Ecto neural progenitor cell (in vitro differentiated cells): ENCODE results near the gene SLC25A13.

Source experiments
- DNase-seq: peaks from one replicate; pipeline ENCODE4 v3.0.0-alpha.2; 2018; ENCODE audit warnings: low spot score

SLC25A13 gene

DNA sequence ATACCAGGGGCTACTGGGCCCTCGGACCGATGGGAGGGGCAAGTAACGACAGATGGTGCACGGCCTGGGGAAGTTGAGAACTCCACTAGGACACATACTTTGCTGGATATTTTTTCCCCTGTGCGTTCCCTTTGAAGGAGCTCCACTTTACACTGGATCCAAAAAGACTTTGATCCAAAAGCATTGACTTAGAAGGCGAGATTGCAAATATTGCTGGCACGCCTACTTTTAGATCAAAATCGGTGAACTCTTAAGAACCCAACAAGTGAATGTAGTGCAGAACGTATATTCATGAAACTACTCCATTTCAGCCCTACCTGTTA lies 436 bp upstream of the SLC25A13 start:
- no peak for DNase-seq

DNA sequence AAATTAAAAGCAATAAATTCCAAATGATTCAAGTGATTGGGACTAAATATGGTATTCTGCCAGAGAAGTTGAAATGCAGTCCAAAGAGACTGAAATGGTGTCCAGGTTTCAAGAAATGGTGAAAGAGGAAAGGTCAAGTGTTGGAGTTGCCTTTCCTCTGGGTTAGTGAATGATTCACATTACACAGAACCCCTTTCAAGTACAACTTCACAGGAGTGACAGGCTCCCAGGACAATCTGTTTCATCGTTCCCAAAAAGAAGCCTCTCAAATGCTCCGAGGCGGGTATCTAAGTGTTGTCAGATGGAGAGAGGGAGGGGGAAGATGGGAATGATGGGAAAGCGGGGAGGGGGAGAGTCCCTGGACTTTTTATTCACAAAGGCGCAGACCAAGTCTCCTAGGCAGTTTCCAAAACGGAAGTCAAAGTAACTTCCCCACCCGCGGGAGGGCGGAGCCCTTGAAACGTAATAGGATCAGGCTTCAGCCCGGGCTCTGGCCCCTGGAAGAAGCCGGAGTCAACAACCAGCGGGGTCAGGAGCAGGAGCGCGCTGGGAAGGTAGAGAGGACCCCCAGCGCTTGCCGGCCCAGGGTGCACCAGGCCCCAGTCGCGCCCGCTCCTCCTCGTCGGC lies 754 bp downstream of the SLC25A13 start:
- DNase-seq: peak; percentile 90

DNA sequence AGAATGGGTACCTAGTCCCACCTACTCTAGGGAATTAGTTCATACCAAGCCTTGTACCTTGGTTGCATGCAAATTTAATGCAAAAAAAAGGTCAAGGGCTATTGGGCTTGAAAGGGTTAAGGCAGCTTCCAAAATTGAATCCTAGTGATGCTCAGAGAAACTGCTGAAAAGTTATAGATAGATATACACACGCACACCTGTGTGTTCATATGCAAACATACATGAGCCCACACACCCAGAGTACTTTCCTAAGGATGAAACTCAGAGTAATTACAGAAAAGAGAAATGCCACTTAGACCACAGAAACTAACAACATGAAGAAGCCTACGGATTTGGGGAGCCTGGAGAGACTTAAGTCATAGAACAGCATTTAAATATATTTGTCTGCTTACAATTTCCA lies 1.5 kb downstream of the SLC25A13 start:
- no peak for DNase-seq

DNA sequence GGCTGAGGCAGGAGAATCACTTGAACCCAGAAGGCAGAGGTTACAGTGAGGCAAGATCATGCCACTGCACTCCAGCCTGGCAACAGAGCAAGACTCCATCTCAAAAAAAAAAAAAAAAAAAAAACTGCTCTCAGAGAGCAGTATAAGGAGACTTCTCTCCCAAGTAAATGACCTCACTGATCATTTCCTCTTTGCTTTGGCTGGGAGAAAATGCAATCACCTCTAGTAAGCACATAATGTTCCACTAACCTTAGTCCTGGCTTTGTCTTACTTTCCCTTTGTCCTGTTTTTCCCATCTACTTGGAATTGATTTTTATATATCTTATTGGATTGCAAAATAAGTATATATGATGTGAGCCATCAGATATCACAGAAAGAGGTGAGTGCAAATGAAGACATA lies 2.5 kb downstream of the SLC25A13 start:
- DNase-seq: no peak

DNA sequence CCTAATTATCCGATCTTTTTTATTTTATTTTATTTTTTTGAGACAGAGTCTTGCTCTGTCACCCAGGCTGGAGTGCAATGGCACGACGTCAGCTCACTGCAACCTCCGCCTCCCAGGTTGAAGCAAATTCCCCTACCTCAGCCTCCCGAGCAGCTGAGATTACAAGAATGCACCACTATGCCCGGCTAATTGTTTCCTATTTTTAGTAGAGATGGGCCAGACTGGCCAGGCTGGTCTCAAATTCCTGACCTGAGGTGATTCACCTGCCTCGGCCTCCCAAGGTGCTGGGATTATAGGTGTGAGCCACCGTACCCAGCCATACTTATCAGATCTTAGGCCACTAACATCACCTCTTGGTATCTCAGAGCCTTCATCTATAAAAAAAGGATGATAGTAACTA lies 4.9 kb downstream of the SLC25A13 start:
- no peak for DNase-seq

DNA sequence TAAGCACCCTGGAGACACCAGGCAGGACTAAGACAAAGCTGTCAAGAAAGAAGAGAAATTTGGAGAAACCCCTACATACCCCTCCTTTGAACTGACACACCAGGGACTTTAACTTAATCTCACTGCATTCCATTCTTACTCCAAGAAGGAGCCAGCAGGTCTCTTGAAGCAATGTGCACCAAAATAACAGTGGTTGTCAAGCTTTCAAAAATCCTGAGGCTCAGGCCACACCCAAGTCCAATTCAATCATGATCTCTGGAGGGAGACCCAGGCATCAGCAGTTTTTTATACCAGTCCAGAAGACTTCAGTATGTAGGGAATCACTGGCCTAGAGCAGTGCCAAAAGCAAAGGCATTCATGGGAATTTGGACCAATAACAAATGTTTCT lies 6.8 kb downstream of the SLC25A13 start:
- no peak for DNase-seq

DNA sequence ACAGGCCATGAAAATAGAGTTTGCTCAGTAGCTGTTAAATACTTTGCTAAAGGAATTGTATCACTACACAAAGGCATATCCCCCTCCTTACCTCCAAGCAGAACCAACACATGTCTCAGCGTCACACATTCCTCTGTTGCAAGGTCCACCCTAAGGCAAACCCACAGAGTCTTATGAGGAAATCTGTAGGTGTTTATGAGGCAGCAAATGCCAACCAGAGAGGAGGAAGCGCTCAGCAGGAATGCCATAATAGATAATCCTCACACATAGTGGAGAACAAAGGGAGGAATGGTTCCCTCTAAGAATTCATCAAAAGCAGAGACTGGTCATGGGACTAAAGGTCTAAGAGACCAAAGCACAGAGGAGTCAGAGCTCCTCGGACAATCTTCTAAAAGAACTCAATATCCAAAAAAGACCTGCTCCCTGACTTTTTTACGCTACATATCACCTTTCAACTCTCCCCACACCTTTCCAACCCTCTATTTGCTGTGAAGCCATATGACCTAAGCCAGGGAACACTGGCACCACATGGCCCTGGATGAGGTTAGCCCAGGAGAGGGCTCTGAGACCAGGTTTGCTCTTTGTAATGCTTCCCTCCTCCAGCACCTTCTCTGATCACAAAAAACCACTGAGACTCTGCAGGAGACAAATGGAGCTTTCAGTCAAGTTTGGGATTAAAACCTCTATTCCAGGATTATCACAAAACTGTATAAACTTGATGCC lies 7.3 kb downstream of the SLC25A13 start:
- no peak for DNase-seq

DNA sequence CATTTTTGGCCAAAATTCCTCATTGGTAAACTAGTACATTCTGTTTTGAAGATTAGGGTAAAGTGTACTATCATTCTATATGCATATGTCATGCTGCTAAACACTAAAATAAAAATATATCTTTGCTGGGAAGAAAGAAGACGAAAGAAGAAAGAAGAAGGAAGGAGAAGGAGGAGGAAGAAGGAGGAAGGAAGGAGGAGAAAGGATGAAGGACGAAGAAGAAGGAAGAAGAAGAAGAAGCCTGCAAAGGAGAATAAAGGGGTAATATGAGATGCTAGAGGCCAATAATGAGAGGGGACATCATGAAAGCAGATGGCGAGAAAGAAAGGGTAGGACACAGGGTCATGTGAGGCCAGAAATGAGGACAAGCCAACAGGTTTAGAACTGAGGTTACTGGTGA lies 8.0 kb downstream of the SLC25A13 start:
- DNase-seq: no peak

DNA sequence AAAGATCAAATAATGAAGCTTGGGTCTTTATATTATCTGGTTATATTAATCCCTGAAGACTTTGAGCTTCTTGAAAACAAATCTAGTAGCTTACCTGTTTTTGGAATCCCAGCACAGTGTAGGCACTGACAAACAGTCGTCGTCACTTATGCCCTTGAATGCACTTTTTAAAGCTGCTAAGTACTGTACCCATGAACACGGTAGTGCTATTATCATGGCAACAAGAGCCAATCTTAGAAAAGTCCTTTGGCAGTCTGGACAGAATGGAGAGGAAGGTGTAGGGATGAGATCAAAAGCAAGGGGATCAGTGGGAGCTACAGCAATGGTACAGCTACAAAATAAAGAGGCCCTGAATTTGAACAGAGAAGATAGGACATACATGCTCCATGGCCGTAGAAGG lies 9.4 kb downstream of the SLC25A13 start:
- no peak for DNase-seq

DNA sequence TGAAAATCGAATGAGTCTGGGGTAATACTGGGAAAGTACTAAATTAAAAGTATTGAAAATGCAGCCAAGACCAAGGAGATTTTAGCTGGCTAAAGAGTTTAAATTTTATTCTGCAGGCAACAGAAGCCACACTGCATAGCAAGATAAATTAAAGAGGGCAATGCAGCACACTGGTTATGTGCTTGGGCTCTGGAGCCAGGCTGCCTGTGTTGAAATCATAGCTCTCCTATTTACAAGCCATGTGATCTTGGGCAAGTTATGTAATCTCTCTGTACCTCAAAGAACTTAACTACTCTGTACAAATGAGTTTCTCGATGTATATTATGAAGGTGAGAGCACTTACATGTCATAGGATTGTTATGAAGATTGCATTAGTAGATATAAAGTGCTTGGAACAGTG lies 9.9 kb downstream of the SLC25A13 start:
- DNase-seq: no peak

DNA sequence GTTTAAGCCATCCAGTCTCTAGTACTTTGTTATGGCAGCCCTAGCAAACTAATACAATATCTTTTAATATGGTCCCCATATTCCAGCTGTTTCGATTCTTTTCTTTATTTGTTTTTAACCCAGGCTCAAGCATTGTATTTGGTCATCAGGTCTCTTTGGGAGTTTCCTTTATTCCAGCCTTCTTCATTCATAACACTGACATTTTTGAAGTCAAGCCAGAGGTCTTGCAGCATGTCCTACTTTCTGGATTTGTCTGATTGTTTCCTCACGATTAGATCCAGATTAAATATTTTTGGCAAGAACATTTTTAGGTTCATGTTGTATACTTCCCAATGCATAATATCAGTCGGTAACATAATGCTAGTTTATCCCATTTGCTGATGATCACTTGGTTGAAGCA lies 11.8 kb downstream of the SLC25A13 start:
- no peak for DNase-seq

DNA sequence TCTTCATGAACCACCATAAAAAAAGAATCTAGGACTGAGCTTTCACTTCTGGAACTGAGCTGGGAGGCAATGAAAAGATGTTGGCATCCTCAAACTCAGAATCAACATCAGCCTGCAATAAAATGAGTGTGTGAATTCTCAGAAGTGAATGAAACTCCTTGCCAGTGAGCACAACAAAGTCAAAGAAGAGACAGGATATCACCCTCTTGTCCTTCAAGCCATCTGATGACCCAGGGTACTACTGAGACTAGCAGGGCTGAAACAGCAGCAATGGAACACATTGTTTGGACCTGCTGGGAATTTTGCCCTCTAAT lies 13.0 kb downstream of the SLC25A13 start:
- no peak for DNase-seq

DNA sequence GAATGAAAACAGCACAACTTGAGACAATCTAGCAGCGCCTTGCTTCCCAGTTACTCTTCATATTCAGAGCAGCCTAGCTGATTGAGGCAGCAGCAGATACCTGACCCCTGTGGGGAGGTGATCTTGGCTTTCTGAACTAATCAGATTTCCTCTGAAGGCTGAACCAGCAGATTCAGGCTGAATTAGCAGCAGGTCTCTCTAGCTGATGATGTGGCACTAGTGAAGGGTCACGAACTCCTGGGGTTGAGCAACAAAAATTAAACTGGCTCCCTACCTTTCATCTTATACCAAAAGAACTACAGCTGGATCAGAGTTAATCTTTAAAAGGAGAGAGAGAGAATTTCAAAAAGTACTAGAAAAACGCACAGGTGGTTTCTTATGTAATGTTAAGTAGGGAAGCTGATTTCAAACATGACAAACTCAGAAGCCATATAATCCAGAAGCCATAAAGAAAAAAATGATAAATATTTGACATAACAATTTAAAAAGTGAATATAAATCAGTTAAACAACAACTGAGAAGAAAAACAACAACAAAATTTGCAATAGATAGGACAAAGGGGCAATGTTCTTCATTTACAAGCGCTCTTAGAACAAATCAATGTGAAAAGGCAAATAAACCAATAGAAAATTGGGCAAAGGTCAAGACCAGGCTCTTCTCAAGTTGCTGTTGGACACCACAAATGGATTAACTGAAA lies 13.5 kb downstream of the SLC25A13 start:
- no peak for DNase-seq

DNA sequence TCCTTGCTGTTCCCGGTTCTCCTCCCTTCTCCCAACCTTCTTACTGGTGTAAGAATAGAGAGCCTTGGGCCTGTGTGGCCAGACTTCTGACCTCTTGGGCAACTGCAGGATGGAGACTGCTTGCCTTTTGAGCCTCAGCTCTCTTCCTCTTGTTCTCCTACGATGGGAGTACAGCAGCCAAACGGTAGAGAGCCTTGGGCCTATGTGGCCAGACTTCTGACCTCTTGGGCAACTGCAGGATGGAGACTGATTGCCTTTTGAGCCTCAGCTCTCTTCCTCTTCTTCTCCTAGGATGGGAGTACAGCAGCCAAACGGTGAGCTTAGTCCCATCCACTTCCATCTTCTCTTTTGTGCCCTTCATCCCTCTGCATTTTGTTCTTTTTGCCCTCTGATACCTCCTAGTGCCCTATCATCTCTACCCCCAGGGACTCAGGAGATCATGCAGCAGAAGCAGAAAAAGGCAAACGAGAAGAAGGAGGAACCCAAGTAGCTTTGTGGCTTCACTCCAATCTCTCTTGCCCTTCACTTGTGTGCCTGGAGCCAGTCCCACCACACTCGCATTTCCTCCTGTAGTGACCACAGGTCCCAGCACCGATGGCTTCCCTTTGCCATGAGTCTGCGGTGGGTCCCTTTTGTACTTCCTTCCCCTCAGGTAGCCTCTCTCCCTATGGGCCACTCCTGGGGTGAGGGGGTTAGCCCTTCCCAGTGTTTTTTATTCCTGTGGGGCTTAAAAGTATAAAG lies 15.3 kb downstream of the SLC25A13 start:
- no peak for DNase-seq

DNA sequence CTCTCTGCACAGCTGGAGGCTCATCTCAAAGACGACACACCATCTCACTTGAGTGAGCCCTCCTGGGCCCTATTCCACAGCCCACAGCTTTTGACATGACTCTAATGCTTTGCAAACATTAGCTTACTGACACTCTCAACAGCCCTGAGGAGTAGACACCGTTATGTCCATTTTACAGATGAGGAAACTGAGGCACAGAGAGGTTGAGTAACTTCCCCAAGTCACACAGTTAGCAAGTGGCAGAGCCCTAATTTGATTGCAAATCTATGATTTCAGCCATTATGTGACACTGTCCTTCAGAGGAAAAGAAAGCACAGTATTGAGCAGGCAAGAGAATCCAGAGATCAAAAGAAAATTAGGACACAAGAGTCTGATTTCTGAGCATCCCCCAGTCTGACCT lies 16.0 kb downstream of the SLC25A13 start:
- DNase-seq: no peak

DNA sequence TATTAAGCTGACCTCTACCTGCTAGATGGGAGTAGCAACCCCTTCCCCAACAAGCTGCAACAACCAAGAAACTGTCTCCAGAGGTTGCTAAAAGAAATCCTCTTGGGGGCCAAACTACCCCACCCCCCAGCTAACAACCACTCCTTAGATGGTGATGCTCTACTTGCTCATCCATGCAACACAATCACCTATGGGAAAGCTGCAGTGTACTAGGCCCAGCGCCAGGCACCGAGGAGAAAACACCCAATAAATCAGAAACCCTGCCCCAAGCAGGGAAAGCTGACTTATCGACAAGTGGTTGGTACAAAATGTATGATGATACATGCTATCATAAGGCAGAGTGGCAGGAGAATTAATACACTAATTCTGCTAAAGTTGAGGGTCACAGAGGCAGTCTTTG lies 17.3 kb downstream of the SLC25A13 start:
- DNase-seq: no peak

DNA sequence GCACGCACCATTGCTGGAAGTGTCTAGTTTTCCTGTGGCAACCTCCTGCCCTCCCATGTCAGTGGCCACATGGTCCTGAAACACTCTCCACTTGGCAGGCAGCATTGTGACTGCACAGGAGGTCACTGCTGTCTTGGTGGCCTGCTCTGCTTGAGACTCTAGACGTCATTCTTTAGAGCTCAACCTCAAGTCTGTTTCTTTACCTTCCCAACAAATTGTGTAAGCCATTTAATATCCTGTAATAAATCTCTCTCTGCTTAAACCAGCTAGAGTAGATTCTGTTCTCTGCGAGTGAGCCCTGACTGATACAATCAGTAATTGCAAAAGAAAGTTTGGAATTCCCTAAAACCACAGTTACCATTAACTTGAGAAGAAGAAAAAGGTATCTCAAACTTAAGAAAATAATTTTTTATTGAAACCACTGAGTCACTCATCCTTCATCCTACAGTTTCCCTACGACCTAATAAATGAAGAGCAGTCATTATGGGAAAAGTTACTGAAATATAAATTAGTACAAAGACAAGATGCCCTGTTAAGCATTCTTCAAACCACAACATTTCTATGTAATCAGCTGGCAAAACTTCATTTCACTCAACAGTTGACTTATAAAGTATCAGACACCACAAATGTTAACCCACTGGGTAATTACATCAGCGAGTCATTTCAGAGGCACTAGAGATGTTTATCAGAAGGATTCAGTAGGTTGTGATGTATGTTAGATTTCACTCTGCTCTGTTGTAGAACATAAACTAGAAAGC lies 18.0 kb downstream of the SLC25A13 start:
- DNase-seq: no peak

DNA sequence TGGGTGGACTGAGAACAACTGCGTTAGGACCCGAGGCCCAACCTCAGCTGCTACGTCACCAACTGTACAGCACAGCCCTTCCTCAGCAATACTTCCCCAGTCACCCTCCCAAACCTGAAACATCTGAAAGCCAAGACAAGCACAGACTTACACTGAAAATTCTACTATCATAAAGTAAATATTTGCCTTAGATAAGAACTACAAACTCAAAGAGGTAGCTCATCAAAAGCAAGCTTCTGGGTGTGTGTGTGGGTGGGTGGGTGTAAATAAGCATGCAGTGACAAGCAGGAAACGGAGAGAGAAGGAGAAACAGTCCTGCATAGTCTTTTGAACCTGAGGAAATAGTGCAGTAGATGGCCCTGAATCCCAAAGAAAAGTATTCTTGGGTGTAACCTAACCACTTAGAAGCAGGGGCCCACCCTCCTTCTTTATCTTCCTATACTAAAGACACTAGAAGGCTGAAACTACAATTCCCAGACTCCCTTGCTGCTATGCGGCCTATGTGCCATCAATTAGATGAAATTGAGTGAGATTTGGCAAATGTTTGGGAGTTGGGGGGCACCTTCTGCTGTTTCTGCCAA lies 18.7 kb downstream of the SLC25A13 start:
- DNase-seq: no peak

DNA sequence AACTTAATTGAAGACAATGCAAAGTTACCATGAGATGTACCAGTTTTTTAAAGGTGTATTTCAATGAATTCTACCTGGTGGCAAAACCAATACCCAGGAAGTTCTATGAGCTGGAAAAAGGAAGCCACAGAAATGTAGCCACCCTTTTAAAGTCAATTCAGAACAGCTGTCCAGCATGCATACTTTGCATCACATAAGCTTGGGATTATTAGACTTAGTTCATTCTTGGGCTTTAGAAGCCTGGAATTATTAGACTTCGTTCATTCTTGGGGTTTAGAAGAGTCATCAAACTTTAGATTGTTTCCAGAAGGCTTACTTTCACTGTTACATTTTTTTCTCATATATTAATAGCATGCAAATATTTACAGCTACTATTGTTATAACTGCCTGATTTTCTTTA lies 20.9 kb downstream of the SLC25A13 start:
- no peak for DNase-seq

DNA sequence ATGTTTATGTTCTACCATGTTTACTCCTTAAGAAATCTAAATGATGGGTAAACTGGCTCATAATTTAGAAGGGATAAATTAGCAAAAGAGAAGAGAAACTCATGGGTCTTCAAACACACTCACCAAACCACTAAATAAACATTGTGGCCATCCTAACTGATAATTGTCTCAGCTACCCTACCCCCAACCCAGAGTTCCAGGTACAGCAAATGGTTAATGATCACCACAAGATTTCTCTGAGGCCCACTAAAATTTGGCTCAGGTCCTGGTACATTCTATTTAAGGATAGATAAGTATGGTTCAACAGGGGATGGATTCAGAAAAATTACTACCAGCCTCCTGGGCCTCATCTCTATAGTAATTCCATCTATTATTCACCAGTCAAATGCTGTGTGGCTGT lies 21.4 kb downstream of the SLC25A13 start:
- DNase-seq: no peak

DNA sequence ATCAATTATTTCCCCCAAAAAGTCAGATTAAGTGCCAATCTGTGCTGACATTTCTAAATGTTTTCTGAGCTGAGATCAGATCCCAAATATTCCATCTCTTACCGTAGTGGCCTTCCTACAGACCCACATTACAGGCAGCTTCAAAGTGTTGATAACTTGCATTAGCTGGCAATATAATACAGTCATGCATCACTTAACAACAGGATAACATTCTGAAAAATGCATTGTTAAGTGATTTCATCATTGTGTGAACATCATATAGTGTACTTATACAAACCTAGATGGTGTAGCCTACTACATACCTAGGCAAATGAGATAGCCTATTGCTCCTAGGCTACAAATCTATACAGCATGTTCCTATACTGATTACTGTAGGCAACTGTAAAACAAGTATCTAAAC lies 22.4 kb downstream of the SLC25A13 start:
- no peak for DNase-seq

DNA sequence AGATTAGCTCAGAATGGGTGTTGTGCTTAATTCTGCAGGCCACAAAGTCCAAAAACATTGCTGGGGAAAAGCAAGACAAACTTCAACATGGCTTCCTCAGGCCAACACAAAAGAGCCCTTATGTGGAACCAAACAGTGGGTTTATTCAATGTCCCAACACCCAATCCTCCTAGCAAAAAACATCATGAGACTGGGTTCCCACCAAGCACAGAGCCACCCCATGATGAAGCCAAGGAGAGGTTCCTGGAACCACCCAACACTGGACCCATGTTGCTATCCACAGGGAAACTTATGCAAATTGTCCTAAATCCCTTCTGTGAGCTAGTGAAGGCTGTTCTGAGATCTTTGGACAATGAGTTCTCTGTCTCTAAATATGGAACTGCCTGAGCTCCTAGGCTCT lies 24.0 kb downstream of the SLC25A13 start:
- DNase-seq: no peak
